ENCODE measurements around the gene GNAQ. TPM values are rescaled to one million over a fixed set of nuclear protein-coding genes. Genes with fewer than 3 reads are reported as not detected.
A peak's percentile ranks its signal among the peaks of the same experiment; 100 is the strongest.

The GNAQ gene
- 10 to 100 TPM; 17.8 to 51.6 (median 24.5) TPM for total RNA-seq
- 25.5 TPM for total RNA-seq (2013)

DNA sequence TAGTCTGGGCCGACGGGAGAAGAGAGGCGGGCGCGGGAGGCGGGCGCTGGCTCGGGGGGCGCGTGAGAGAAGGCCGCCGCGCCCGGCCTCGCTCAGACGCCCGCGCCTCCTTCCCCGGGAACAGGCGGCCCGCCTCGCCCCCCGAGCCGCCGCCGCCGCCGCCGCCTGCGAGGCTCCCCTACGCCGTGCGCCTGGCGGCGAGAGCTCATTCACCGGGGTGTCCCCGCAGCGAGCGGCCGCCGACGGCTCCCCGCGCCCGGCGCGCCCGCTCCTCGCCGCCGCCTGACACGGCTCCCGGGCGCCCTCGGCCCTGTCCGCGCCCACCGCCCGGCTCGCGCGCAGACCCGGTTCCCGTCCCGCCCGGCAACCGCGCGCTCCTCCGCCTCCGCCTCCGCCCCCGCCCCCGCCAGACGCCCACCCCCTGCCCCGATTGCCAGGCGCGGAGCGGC lies at the start of gene GNAQ:
GNAQ (minus strand) TSS at position 368 of the 449 bp plus-strand sequence. CDS start 576 bp downstream, outside the sequence.
- no peaks in the 10 kb centered on the region for H3K36me3 Mint-ChIP-seq
- peaks cover 42 to 43% of the 10 kb centered on the region in 2 donors for H3K4me1 Mint-ChIP-seq
- H3K27ac Mint-ChIP-seq: peak within 1 kb of the TSS; percentile 90 to 92
- peak within 1 kb of the TSS; percentile 93 for H3K4me3 Mint-ChIP-seq
- Histone ChIP-seq H3K36me3 (ENCODE audit: control insufficient read depth, insufficient read depth, low read length) (no peaks in the 10 kb centered on the region), H3K4me1 (ENCODE audit: control insufficient read depth, insufficient read depth, low read length) (peaks cover 22% of the 10 kb centered on the region), H3K27ac (ENCODE audit: low read length) (peak within 1 kb of the TSS; percentile 55), H3K9me3 (ENCODE audit: control insufficient read depth, insufficient read depth, low read length) (no peaks in the 10 kb centered on the region), H3K27me3 (ENCODE audit: control insufficient read depth, insufficient read depth, low read length) (no peaks in the 10 kb centered on the region), H3K4me3 (ENCODE audit: low read length) (peak within 1 kb of the TSS; percentile 52)
- TF ChIP-seq CTCF (IDR thresholded peaks at IDR 0.05): no peak
- H3K27me3 Mint-ChIP-seq (ENCODE audit: low read depth in 2 of 2): peaks cover 16 to 18% of the 10 kb centered on the region in 2 donors
- intact Hi-C loops (cut with micrococcal nuclease): loop anchor here (5.0 to 10.0 kb wide), 4 partner anchors 183 to 854 kb away; partner anchors contain the start of gene VPS13A
- under 1% methylated on average over 71 of the region's 79 CpGs for WGBS (ENCODE audit: insufficient coverage)
- DNase-seq: no peak
- H3K9me3 Mint-ChIP-seq: no peaks in the 10 kb centered on the region
- ATAC-seq: peak; percentile 34 to 53 (median 34)

- H3K4me3 Mint-ChIP-seq: peak overlapping the region; percentile 72
- peaks cover 17% of the 10 kb centered on the region for H3K36me3 Mint-ChIP-seq
- H3K9me3 Mint-ChIP-seq: peaks cover 0 to 8% of the 10 kb centered on the region in 2 donors
- DNase-seq: peak in 1 of 2 donors; percentile 55
- ATAC-seq: peak in 2 of 3 donors; percentile 77 to 79
- Histone ChIP-seq H3K9me3 (ENCODE audit: control insufficient read depth, insufficient read depth, low read length) (no peaks in the 10 kb centered on the region), H3K4me3 (ENCODE audit: low read length) (no peak overlapping the region), H3K27me3 (ENCODE audit: control insufficient read depth, insufficient read depth, low read length) (peaks cover 1% of the 10 kb centered on the region), H3K27ac (ENCODE audit: low read length) (peak overlapping the region; percentile 34), H3K36me3 (ENCODE audit: control insufficient read depth, insufficient read depth, low read length) (no peaks in the 10 kb centered on the region), H3K4me1 (ENCODE audit: control insufficient read depth, insufficient read depth, low read length) (peaks cover 18% of the 10 kb centered on the region)
- intact Hi-C loops (cut with micrococcal nuclease): no loop called here
- H3K4me1 Mint-ChIP-seq: peaks cover 19 to 20% of the 10 kb centered on the region in 2 donors
- TF ChIP-seq CTCF (IDR thresholded peaks at IDR 0.05): no peak
- 30% methylated on average over 4 of the region's 4 CpGs for WGBS (ENCODE audit: insufficient coverage)
- H3K27ac Mint-ChIP-seq: peak overlapping the region; percentile 71 to 87
- H3K27me3 Mint-ChIP-seq (ENCODE audit: low read depth in 2 of 2): no peaks in the 10 kb centered on the region
Observed at GRCh38 chr9:78074385-78075291, 43.0 kb upstream of the GNAQ start.

DNA sequence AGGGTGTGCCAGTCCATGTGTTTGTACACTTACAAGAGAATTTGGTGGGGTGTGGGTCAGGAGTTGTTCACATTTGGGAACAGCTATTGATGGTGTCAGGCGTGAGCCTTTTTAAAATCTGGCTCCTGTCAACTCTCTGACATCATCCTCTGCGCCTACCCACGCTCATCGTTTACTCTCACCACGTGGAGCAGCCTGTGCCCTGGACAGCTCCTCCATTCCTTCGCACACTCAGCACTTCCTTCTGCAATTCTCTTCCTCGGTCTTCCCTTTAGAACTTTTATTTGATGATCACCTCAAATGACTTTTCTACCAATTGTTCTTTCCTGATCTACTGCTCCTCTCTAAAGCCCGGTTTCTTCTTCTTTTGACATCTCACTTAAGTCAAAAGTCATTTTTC lies 42.1 kb upstream of the GNAQ start:
- H3K4me1 Mint-ChIP-seq: peaks cover 19 to 20% of the 10 kb centered on the region in 2 donors
- no peaks in the 10 kb centered on the region for H3K36me3 ChIP-seq (ENCODE audit: control insufficient read depth, insufficient read depth, low read length)
- 75% methylated on average over 8 of the region's 8 CpGs for WGBS (ENCODE audit: insufficient coverage)
- no peak overlapping the region for H3K4me3 ChIP-seq (ENCODE audit: low read length)
- peaks cover 2% of the 10 kb centered on the region for H3K27me3 ChIP-seq (ENCODE audit: control insufficient read depth, insufficient read depth, low read length)
- peaks cover 0 to 8% of the 10 kb centered on the region in 2 donors for H3K9me3 Mint-ChIP-seq
- no peaks in the 10 kb centered on the region for H3K27me3 Mint-ChIP-seq (ENCODE audit: low read depth in 2 of 2)
- peak in 1 of 2 donors; percentile 13 for DNase-seq
- TF ChIP-seq CTCF (IDR thresholded peaks at IDR 0.05): no peak
- no peaks in the 10 kb centered on the region for H3K9me3 ChIP-seq (ENCODE audit: control insufficient read depth, insufficient read depth, low read length)
- peak overlapping the region; percentile 71 to 87 for H3K27ac Mint-ChIP-seq
- no peak overlapping the region for H3K27ac ChIP-seq (ENCODE audit: low read length)
- no peak overlapping the region for H3K4me3 Mint-ChIP-seq
- intact Hi-C loops (cut with micrococcal nuclease): no loop called here
- ATAC-seq: no peak
- H3K36me3 Mint-ChIP-seq: peaks cover 13% of the 10 kb centered on the region
- peaks cover 18% of the 10 kb centered on the region for H3K4me1 ChIP-seq (ENCODE audit: control insufficient read depth, insufficient read depth, low read length)

Measured in natural killer cell (primary cell).